Stimulated activated CD4-positive, alpha-beta T cell treated with anti-CD3 and anti-CD28 coated beads, Interleukin-1b, Interleukin-23, amount 100 ng/mL, for 1 hour (primary cell): ENCODE measurements around the gene TCF7L1.

Experiments used
- DNase-seq, 2 donors: peaks; one replicate each; pipeline ENCODE4 v3.0.0-alpha.2; 2020; ENCODE audit warnings: low read depth in 2 of 2

Gene TCF7L1

DNA sequence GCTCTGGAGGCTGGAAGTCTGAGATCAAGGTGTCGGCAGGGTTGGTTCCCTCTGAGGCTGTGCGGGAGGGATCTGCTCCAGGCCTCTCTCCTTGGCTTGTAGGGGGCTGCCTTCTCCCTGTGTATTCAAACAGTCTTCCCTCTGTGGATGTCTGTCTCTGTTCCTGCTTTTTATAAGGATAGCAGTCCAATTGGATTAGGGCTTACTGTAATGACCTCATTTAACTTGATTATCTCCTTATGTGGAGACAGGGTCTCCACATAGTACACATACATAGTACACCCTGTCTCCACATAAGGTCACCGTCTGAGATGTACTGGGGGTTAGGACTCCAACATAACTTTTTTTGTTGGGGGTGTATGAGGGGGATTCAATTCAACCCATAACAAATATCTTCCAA is 30.5 kb downstream of the TCF7L1 start:
- DNase-seq = no peak

DNA sequence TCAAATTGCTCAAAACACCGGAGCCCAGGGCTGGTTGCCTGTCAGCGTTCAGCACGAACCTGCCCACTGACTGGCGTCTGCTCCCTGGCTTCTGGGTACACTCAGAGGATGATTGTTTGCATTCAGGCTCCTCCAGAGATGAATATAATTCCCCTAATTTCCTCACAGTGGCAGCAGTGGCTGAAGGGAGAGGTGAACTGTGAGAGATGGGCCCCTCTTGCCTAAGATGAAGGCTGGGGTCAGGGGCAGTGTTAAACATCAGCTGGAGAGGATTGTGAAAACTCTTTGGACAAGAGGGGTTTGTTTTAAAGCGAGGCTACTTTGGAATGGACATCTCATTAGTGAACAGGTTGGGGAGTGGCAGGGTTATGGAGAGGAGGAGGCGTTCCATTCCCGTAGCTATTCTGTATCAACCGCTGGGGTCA is 31.0 kb downstream of the TCF7L1 start:
- no peak for DNase-seq

DNA sequence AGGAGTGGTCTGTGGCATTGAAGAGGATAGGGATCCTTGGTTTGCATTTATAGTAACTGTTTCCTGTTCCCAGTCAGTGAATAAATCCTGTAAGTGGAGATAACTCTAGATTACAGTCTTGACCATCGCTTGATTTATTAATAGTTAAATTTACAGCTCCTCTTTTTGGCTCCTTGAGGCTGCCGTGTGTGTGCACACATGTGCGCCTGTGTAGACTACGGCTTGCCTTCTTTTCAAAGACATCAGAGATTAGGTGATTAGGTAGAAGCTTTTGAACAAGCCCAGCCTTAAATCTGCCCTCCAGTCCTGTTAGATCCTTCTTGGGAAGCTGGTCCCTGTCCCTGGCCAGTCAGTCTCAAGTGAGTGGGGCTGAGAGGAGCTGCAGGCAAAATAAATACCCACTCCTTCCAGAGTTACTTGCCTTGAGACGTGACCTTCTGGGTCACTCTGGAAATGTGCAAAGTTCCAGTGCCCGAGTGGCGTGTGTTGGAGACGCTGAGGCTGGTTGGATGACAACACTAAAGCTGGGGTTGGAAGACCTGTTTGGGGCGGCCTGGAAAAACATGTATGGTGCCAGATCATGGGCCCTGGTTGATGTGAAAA is 32.0 kb downstream of the TCF7L1 start:
- DNase-seq = no peak

DNA sequence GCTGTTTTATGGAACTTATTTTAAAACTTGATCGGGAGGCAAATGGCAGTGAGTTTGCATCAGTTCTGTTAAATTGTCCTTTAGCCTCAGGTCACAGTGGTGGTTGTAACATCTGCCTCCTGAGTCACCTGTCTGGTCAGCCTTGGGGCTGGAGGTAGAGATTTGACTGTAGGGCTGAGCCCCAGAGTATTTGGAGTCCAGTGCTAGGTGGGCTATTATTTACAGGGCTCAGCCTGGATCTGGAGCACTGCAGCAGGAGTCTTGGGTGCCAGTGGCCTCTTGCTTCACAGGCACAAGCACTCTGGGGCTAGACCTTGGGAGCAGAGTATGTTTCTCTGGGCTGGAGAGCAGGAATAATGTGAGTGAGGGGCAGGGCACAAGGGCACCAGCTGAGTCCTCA is 32.8 kb downstream of the TCF7L1 start:
- DNase-seq = no peak

DNA sequence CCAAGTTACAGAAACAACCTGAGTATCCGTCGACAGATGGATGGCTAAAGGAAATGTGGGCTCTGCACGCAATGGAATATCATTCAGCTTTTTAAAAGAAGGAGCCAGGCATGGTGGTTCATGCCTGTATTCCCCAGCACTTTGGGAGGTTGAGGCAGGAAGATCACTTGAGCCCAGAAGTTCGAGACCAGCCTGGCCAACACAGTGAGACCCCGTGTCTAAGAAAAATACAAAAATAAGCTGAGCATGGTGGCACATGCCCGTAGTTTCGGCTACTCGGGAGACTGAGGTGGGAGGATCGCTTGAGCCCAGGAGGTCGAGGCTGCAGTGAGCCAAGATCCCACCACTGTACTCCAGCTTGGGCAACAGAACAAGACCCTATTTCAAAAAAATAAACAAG is 34.3 kb downstream of the TCF7L1 start:
- no peak for DNase-seq

DNA sequence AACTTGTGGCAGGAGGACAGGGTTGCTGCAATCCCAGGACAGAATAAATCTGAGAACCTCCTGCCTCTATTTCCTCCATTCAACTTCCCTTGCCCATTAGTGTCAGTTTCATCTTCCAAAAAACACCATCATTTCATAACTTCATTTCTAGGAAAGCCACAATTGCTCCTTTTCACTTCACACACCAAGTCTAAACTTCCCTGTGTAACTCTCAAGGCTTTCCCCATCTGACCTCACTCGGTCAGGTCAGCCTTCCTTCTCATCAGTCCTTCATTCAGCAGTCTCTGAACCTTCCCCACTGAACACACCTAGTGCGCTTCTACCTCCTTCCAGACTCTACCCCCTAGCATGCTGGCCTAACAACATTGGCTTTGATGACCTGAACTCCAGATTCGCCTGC is 35.8 kb downstream of the TCF7L1 start:
- DNase-seq = no peak

DNA sequence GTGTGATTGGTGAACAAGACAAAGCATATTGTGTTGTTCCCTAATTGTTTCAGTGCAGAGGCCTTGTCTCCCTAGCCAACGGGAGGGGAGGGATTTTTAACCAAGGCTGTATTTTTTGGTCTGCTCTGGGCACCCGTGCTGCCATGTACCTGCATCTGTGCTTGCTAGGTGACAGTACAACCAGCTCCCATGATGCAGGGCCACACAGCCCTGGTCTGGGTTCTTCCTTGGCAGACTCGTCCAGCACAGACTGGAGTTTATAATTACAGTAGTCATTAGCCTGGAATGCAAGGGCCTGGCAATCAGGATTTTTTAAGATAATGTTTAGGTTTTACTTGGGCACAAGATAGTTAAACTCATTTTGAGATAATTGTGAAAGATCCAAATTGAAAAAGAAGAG is 36.4 kb downstream of the TCF7L1 start:
- no peak for DNase-seq

DNA sequence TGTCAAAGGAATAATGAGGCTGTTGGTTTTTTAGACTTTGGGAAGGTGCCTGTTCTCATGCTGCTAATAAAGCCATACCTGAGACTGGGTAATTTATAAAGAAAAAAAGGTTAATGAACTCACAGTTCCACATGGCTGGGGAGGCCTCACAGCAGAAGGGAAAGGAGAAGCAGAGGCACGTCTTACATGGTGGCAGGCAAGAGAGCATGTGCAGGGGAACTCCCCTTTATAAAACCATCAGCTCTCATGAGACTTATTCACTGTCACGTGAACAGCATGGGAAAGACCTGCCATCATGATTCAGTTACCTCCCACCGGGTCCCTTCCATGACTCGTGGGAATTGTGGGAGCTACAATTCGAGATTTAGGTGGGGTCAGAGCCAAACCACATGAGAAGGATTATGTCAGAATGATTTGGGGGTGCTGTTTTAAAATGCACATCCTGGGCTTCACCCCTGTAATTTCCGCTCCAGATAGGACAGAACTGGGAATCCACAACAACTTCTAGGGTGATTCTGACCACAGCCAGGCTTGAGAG is 37.8 kb downstream of the TCF7L1 start:
- DNase-seq = no peak

DNA sequence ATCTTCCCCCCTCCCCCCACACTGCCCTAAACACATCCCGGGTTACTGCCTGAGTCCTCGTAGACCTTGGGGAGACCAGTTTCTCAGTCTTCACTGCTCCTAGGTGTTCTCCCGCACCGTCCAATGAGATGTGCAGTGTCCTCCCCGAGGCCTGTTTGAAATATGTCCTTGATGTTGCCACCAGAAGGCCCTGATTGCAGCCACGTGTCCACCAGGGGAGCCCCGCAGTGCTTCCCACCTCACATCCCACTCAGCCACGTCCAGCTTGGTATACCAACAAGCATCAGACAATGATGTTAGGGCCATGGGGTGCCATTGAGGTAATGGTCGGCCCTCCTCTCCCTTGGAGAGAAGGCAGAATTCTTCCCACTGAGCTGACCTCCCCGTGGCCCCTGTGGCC is 38.7 kb downstream of the TCF7L1 start:
- no peak for DNase-seq

DNA sequence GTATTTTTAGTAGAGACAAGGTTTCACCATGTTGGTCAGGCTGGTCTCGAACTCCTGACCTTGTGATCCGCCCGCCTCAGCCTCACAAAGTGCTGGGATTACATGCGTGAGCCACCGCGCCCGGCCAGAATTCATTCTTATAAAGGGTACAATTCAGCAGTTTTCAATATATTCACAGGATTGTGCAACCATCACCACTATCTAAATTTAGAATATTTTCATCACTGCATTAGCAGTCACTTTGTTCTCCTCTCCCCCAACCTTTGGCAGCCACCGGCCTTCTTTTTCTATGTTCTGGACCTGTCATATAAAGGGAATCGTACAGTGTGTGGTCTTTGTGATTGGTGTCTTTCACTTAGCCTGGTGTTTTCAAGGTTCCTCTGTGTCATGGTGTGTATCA is 40.7 kb downstream of the TCF7L1 start:
- no peak for DNase-seq

DNA sequence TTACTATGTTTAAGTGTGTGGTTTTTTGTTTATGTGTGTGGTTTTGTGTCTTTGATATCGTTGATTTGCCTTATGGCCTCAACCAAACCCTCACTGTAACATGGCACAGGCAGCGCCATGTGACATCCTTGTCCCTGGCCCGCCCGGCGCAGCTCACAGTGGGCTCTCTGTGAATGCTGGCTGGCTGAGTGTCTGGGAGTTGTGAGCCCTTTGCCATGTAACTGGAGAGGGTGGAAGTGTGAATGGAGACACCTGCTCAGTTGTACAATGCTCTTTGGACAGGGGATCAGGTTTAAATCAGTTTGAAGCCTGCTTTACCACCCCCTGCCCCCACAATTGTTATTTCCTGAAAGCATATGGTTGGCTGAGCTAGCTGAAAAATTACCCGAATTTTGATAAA is 41.8 kb downstream of the TCF7L1 start:
- no peak for DNase-seq

DNA sequence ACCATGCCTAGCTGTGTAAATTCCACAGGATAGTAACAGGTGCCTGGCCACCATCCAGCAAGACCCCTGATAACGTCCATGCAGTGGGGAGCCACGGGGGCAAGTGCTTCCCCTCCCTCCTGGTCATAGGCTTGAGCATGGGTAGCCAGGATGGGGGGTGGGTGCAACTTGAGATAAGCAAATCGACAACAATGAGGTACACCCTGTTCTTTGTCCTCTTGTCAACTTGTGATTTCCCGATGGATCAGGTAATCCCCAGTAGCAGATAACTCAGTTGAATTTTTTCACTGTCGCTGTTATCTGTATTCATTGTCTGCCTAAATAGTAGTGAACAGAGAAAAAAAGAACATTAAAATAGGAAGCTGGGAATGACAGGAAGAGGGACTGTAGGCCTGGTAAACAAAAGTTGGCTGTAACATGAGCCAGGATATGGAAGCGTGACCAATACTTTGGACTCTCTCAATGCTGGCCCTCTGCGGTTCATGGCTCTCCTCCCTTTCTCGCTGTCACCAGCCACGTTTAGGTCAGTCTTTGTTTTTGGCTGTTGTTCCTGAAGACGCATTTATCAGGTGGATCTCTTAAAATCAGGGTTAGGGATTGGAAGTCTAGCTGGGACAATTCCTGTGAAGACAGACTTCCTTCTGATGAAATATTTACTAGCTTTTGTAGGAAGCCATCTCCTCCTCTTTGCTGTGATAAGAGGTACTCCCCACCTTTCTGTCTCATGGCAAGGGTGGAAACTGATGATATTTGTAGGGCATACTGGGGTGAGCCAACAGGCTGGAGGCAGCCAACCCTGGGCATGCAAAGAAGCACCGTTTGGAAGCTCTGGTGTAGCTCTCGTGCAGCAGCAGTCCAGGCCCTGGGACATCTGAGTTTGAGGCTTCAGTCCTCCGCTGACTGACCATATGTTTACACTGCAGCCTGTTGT is 42.4 kb downstream of the TCF7L1 start:
- DNase-seq = no peak

DNA sequence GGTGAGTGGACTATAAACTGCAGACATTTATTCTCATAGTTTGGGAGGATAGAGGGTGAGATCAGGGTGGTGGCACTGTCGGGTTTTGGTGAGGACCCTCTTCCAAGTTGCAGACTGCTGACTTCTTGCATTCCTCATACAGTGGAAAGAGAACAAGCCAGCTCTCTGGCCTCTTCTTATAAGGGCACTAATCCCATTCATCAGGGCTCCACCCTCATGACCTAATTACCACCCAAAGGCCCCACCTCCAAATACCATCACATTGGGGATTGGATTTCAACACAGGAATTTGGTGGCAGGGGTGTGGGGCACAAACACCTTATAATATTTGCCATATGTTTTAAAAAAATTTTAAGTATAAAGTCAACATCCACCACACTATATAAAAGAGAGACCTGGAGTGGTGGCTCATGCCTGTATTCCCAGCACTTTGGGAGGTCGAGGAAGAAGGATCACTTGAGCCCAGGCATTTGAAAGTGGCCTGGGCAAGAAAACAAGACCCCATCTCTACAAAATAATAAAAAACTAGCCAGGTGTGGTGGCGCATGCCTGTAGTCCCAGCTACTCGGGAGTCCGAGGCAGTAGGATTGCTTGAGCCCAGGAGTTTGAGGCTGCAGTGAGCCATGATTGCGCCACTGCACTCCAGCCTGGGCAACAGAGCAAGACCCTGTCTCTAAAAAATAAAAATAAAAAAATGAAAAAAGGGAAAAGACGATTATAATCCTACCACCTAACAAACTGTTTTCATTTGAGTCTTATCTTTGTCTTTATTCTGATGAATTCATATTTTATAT is 44.0 kb downstream of the TCF7L1 start:
- no peak for DNase-seq

DNA sequence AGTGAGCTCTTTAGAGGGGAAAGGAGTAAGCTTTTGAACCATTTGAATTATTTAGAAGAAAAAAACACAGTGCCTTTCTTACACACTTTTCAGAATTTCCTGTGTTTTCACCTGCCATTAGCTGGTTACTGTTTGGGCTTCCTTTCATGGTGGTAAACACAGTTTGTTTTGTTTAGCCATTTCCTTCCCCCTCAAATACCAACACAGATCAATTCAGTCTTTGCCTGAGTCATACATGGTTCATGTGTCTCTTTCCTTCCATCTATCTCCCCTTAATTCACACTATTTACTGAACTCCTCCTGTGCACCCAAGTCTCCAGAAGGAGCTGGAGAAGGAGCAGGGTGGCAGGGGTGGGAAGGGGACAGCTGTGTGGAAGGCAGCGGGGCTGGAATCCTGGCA is 45.0 kb downstream of the TCF7L1 start:
- DNase-seq = no peak

DNA sequence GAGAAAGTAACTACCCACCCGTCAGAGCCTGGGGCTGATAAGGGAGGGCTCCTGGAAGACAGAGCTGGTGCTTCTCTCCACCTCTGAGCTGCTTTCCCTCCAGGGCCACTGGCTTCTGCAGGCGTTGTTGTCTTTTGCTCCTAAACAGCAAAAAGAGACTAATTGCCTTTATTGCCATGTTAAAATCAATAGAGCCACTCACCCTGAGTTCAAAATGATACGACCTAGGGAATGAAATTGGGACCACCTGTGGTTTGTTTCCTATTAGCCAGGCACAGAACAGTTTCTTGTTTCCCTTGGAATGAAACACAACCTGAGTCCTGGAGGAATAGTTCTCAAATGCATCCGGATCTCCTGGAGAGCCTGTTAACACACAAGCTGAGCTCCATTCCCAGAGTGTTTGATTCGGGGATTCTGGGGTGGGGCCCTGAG is 45.8 kb downstream of the TCF7L1 start:
- DNase-seq = no peak

DNA sequence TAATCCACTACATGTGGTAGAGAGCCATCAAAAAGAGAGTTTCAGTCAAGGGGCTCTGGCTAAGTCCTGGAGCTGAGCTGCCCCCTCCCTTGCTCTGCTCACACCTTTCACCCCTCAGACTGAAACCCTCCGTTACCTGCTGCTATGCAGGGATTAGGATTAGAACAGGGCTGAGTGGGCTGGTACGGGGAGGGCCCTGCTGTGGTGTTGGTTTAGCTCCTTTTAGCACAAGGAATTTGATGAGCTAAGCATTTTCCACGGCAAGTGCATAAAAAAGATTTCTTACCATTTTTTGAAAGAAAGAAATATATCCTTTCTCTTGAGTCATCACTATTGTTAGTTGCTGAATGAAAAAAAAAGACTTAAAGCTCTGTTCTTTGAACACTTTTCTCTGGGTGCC is 46.3 kb downstream of the TCF7L1 start:
- DNase-seq = no peak

DNA sequence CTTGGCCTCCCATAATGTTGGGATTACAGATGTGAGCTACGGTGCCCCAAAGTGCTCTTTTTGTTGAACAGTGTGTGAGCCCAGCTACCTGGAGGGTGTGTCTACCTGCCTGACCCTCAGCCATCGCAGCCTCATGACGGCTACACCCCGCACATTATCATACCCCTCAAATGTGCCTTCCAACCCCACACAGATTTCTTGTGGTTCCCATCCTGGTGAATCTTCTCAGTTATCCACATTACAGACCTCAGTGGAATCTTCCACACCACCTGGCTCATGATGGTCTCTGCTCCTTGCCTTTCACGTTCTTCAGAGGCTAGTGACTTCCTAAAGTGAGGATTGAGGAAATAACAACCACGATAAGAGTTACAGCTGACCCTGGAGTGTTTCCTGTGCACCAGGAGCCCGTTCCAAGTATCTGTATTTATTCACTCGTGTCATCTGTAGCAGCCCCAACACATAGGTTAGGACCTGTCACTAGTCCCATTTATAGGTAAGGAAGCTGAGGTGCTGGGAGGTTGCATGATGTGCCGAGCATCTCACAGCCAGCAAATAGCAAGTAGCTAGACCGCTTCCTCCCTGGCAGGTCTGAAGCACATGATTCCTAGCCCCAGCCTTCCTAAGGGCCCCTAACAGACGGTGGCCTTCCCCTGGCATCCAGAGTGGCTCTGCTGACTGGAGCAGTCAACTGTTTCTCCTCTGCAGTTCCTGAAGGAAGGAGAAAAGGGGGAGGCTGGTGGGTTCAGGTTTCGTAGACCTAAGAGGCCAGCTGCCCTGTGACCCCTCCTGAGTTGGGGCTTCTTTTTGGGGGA is 47.3 kb downstream of the TCF7L1 start:
- DNase-seq = no peak

DNA sequence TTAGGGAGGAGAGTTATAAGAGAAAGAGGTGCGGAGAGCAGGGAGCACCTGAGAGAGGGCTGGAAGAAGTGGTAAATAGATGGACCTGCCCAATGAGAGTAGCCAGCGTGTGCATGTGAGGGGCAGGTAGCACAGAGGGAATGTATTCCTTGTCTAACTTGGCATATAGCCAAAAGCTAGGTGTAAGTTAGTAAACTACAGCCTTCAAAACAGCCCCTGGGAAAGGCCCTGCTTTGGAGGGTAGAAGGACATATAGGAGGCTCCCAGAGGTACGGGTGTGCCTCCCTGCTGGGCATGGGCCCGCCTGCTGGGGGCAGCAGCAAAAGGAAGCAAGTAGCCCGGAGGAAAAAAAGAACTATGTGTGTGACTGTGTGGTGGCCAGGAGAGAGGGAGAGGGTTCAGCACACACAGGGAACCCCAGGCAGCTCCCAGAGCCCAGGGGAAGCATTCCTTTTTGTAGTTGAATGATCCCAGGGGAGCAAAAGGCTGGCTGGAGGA is 48.0 kb downstream of the TCF7L1 start:
- DNase-seq = no peak

DNA sequence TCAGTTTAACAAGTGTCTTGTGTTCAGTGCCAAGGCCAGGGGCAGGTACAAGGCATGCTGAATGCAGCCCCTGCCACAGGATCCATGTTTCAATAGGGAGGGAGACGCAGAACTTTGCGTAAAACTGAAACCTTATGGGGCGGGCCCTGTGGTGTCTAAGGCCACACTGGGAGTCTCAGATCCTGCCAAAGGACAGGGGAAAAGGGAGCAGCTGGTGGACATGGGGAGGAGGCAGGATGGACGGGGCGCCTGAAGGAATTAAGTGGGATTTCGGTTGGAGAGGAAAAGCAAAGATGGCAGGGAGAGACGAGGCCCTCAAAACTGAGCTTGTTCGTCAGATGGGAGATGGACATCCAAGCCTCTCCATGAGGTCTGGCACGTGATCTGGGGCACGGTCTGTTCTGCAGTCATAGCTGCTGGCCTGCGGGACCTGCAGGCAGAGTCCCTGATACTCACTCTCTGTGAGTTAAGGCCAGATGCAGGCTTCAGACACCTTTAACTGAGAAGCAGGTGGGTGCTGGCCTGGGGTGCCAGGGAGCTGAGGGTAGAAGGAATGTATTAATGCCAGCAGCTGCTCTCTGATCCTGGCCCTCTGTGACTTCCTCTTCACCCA is 48.8 kb downstream of the TCF7L1 start:
- no peak for DNase-seq

DNA sequence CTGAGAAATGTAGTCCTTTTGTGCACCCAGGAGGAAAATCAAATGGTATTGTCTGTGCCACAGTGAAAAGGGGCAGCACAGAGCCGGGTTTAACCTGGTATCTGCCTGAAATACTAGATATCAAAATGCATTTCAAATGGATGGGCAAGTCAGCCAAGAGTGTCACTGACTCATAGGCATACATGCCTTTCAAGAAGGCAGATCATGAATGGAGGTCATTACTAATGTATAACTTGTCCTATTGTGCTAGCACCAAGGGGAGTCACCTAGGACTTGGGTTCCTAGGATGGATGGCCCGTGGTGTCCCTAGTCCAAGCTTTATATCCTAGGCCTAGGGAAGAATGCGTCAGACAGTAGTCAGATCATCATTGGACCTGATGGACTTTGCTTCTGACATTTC is 49.9 kb downstream of the TCF7L1 start:
- DNase-seq = no peak

DNA sequence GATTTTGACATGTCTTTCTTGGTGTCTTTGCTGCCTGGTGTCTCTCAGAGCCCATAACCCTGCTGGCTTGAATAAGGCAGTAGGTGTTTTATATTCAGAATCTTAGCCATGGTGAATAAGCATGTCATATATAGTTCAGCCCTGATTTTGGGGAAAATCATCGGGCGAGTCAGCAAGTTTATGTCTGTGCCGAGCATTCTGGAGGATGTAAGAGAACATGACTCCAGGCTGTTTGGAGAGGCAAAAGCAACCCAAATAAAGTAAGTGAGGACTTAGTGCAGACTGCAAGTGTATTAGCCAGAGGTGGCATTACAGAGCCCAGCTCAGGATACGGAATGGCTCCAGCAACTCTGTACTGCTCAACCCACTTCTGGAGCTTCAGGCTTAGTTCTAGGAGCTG is 50.3 kb downstream of the TCF7L1 start:
- DNase-seq = no peak
